Small intestine (tissue), 16 donors: Measurements from ENCODE around the gene NR1D1. TPM values are rescaled to one million over a fixed set of nuclear protein-coding genes. Genes with fewer than 3 reads are reported as not detected.
A peak's percentile ranks its signal among the peaks of the same experiment; 100 is the strongest.
"Not testable (repeated sequence)": the region's sequence is repeated elsewhere in the genome, so short reads cannot be mapped to it uniquely, and the experiment has no call there.

Source experiments
- DNase-seq, 2 donors: peaks; one replicate each; pipeline versions ENCODE4 v3.0.0 to v3.0.0-alpha.2; 2013
- FAIRE-seq: peaks from 2 replicates; lab custom pipeline; 2012; peaks lifted over from hg19 to GRCh38; lab: Jason Lieb, UNC
- H3K27ac ChIP-seq, 3 donors: one replicate each; pipeline ENCODE4 v1.5.1; 2013; ENCODE audit warnings: low read length in 2 of 3, mild to moderate bottlenecking in 2 of 3, control low read depth in 1 of 3, inconsistent platforms in 1 of 3, low read depth in 1 of 3, moderate library complexity in 1 of 3
- H3K27me3 ChIP-seq, 3 donors: one replicate each; pipeline ENCODE4 v1.6.1; 2013; ENCODE audit warnings: low read length in 3 of 3, inconsistent platforms in 1 of 3; ENCODE audit not compliant: control insufficient read depth in 3 of 3, insufficient read depth in 3 of 3
- H3K36me3 ChIP-seq, 3 donors: one replicate each; pipeline ENCODE4 v1.6.1; 2013; ENCODE audit warnings: low read length in 3 of 3, inconsistent platforms in 1 of 3, low read depth in 1 of 3, mild to moderate bottlenecking in 1 of 3, moderate library complexity in 1 of 3; ENCODE audit not compliant: control insufficient read depth in 3 of 3, insufficient read depth in 2 of 3
- H3K4me1 ChIP-seq, 3 donors: one replicate each; pipeline ENCODE4 v1.6.1; 2013; ENCODE audit warnings: low read length in 2 of 3, inconsistent platforms in 1 of 3, low read depth in 1 of 3, mild to moderate bottlenecking in 1 of 3, moderate library complexity in 1 of 3; ENCODE audit not compliant: control insufficient read depth in 3 of 3, insufficient read depth in 2 of 3
- H3K4me3 ChIP-seq, 3 donors: one replicate each; pipeline ENCODE4 v1.5.1; 2013; ENCODE audit warnings: low read length in 3 of 3, control low read depth in 1 of 3, inconsistent platforms in 1 of 3, low read depth in 1 of 3, mild to moderate bottlenecking in 1 of 3, moderate library complexity in 1 of 3
- H3K9me3 ChIP-seq, 2 donors: one replicate each; pipeline ENCODE4 v1.6.1; 2013; ENCODE audit warnings: low read depth in 1 of 2, low read length in 1 of 2; ENCODE audit not compliant: control insufficient read depth in 2 of 2, insufficient read depth in 1 of 2
- WGBS, 3 donors: extraction: QIAGEN DNeasy Blood & Tissue Kit; methylation state at CpG; one replicate each; pipeline ENCODE4 v1.1.7; 2013; 5-methylcytosine and 5-hydroxymethylcytosine counted together
- long read RNA-seq, 10 donors: transcript quantifications; one replicate each; lab custom pipeline, GENCODE V29; 2026
- polyA plus RNA-seq, 4 donors: library from polyadenylated mRNA; stranded (reverse) in 3 of 4; unstranded in 1 of 4; fragments of 200-250 nt in 3 of 4; fragments of 120-200 nt in 1 of 4; gene quantifications; one replicate each; pipeline versions ENCODE4 v1.2.1 to v1.2.3, GENCODE V29; 2013
- donor health status: healthy with polysubstance abuse.
- donor health status: control.
- donor health status: control.
- donor health status: Bipolar disorder and iron deficiency.
- donor health status: healthy.

NR1D1 gene
- polyA plus RNA-seq, result 10 to 100 TPM in 2 of 4 donors, 1 to 10 TPM in 2; 2.7 to 25.1 (median 12.1) TPM
- long read RNA-seq, donor 1, result 0 reads
- long read RNA-seq, donor 2, partial matches to known transcripts, result 23 of 23 reads
- long read RNA-seq, donor 2, other reads (novel, unspliced or antisense), result 0 of 23 reads
- long read RNA-seq, donor 3, result 0 reads
- long read RNA-seq, donor 4, result 0 reads
- long read RNA-seq, donor 5, result 0 reads
- long read RNA-seq, donor 6, result 0 reads
- long read RNA-seq, donor 7, result 0 reads
- long read RNA-seq, donor 8, partial matches to known transcripts, result 7 of 7 reads
- long read RNA-seq, donor 8, other reads (novel, unspliced or antisense), result 0 of 7 reads
- long read RNA-seq, donor 9, partial matches to known transcripts, result 7 of 7 reads
- long read RNA-seq, donor 9, other reads (novel, unspliced or antisense), result 0 of 7 reads
- long read RNA-seq, donor 10, partial matches to known transcripts, result 0 of 2 reads
- long read RNA-seq, donor 10, other reads (novel, unspliced or antisense), result 0 of 2 reads

DNA sequence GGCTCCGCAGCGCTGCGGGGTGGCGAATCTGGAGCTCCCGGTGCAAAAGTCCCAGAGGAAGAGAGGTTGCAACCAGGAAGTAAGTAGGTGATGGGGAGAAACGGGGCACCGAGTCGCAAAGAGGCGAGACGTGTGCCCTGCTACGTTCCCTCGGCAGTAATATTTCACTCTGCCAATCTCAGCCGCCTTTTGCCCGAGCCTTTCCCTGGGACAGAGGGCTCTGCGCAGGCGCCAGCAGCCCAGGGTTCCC, at the start of gene NR1D1:
Gene NR1D1 (minus strand): TSS at position 171 of the 250 bp plus-strand sequence. CDS start 495 bp downstream, outside the sequence.
- peaks cover 0 to 22% (median 8%) of the 10 kb centered on the region in 3 donors for H3K36me3 ChIP-seq
- no peaks in the 10 kb centered on the region for H3K27me3 ChIP-seq
- peak within 1 kb of the TSS; percentile 62 to 68 (median 66) for H3K4me3 ChIP-seq
- WGBS, 3 donors, result 0 to 1% (median 0%) methylated on average over 16 of the region's 16 CpGs
- no peaks in the 10 kb centered on the region for H3K9me3 ChIP-seq
- DNase-seq, result no peak
- no peak for FAIRE-seq
- peaks cover 11 to 82% (median 24%) of the 10 kb centered on the region in 3 donors for H3K4me1 ChIP-seq
- H3K27ac ChIP-seq, result peak within 1 kb of the TSS; percentile 86 to 96 (median 96)

DNA sequence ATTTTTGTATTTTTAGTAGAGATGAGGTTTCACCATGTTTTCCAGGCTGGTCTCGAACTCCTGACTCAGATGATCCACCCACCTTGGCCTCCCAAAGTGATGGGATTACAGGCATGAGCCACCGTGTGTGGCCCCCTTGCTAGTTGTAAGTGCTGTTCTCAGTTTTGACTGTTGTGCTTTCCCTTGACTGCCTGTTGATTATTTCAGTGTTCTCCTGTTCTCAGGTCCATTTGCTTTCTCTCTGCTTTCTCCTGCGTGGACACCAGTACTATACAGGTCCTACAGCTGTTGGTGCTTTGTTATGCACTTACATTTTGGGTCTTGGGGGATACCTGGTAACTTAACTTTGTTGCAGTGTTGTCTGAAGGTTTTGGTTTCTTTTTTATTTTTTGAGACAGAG, 48.1 kb upstream of the NR1D1 start:
- no peak overlapping the region for H3K27ac ChIP-seq
- DNase-seq (no peak), FAIRE-seq (no peak)
- no peak overlapping the region for H3K4me3 ChIP-seq
- peaks cover 0 to 61% (median 5%) of the 10 kb centered on the region in 3 donors for H3K36me3 ChIP-seq
- no peaks in the 10 kb centered on the region for H3K27me3 ChIP-seq
- WGBS, 3 donors, result 85 to 88% (median 88%) methylated on average over 3 of the region's 3 CpGs
- no peaks in the 10 kb centered on the region for H3K9me3 ChIP-seq
- no peaks in the 10 kb centered on the region for H3K4me1 ChIP-seq

DNA sequence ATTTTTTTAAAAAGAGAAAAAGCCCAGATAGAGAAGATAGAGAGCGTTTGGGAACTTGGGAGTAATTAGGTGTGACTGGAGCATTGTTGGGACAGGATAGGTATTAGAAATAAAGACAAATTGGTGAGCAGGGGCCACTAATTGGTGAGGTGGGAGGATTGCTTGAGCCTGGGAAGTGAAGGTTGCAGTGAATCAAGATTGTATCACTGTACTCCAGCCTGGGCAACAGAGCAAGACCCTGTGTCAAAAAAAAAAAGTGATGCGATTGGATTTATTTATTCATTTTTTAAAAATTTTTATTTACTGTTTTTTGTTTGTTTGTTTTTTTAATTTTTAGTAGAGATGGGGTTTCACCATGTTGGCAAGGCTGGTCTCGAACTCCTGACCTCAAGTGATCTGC, 45.1 kb upstream of the NR1D1 start:
- DNase-seq (no peak), FAIRE-seq (no peak)
- H3K9me3 ChIP-seq, result no peaks in the 10 kb centered on the region
- H3K27ac ChIP-seq, result no peak overlapping the region
- peaks cover 0 to 56% (median 5%) of the 10 kb centered on the region in 3 donors for H3K36me3 ChIP-seq
- H3K4me3 ChIP-seq, result no peak overlapping the region
- 92 to 98% (median 94%) methylated on average over 3 of the region's 3 CpGs for WGBS, 3 donors
- peaks cover 0 to 4% (median 3%) of the 10 kb centered on the region in 3 donors for H3K4me1 ChIP-seq
- H3K27me3 ChIP-seq, result no peaks in the 10 kb centered on the region

DNA sequence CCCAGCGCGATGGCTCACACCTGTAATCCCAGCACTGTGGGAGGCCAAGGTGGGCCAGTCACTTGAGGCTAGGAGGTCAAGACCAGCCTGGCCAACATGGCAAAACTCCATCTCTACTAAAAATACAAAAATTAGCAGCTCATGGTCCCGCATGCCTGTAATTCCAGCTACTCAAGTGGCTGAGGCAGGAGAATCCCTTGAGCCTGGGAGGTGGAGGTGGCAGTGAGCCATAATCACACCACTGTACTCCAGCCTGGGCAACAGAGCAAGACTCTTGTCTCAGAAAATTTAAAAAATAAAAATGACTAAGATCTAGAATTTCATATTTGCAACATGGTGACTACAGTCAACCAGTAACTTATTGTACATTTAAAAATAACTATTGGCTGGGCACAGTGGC, 42.8 kb upstream of the NR1D1 start:
- 95 to 96% (median 96%) methylated on average over 3 of the region's 3 CpGs for WGBS, 3 donors
- H3K36me3 ChIP-seq, result peaks cover 0 to 45% (median 0%) of the 10 kb centered on the region in 3 donors
- DNase-seq, result not testable (repeated sequence)

GRCh38 chr17:40139566-40140058, 39.2 kb upstream of the NR1D1 start:
- Histone ChIP-seq H3K9me3 (no peaks in the 10 kb centered on the region), H3K4me3 (peak overlapping the region; percentile 30 to 65 (median 56)), H3K4me1 (peaks cover 0 to 17% (median 4%) of the 10 kb centered on the region in 3 donors), H3K36me3 (peaks cover 2 to 40% (median 2%) of the 10 kb centered on the region in 3 donors), H3K27me3 (no peaks in the 10 kb centered on the region), H3K27ac (peak overlapping the region; percentile 89 to 94 (median 93))
- no peak for DNase-seq
- WGBS, 3 donors, result 7 to 13% (median 9%) methylated on average over 14 of the region's 14 CpGs
- FAIRE-seq, result no peak

More for the DNA sequence above, 42.8 kb upstream of the NR1D1 start:
- H3K27ac ChIP-seq, H3K4me3 ChIP-seq, H3K9me3 ChIP-seq, FAIRE-seq, H3K27me3 ChIP-seq: not testable (repeated sequence)
- H3K4me1 ChIP-seq, result peaks cover 0 to 12% (median 4%) of the 10 kb centered on the region in 3 donors

DNA sequence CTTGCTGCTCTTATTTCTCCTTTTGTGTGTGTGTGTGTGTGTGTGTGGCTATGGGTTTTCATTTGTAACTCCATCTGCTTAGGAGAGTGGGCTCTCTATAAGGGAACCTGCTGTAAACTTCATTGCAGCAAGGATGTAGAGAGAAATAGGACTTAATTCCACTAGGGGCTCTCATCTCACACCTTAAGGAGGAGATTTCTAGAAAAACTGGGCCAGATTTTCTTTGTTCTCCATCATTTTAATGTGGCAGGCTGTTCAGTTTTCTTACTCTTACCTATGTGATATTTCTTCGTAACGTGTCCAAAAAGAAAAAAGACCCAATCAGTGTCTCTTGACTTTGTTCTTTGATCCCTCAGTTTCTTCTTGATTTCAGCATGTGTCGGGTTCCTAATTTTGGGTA, 35.4 kb upstream of the NR1D1 start:
- Histone ChIP-seq H3K4me3 (no peak overlapping the region), H3K27ac (no peak overlapping the region), H3K27me3 (no peaks in the 10 kb centered on the region), H3K36me3 (peaks cover 7 to 30% (median 18%) of the 10 kb centered on the region in 3 donors), H3K9me3 (no peaks in the 10 kb centered on the region), H3K4me1 (peaks cover 0 to 30% (median 0%) of the 10 kb centered on the region in 3 donors)
- FAIRE-seq, result no peak
- no peak for DNase-seq
- WGBS, 3 donors, result 93 to 100% (median 94%) methylated on average over 3 of the region's 3 CpGs

DNA sequence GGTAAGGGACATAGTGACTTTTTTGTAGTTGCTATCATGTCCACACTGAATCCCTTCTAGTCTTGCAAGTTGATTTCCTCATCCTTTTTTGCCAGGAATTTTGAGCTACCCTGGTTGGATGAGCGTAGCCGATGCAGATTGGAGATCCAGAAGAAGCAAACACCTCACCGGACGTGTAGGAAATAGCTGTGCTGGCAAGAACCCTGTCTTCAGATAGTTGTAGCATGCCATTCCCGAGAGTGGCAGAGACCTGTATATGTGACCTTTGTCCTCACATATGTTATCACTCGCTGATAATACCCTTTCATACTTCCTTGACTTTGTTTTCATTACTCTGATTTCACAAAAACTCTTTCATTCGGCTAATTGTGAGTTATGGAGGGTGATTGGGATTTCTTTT, 33.8 kb upstream of the NR1D1 start:
- Histone ChIP-seq H3K36me3 (peaks cover 8 to 44% (median 24%) of the 10 kb centered on the region in 3 donors), H3K27ac (peak overlapping the region; percentile 72 to 82 (median 72)), H3K4me1 (peaks cover 0 to 25% (median 0%) of the 10 kb centered on the region in 3 donors), H3K4me3 (no peak overlapping the region), H3K27me3 (no peaks in the 10 kb centered on the region), H3K9me3 (no peaks in the 10 kb centered on the region)
- WGBS, 3 donors, result 13 to 65% (median 52%) methylated on average over 7 of the region's 7 CpGs
- FAIRE-seq (no peak), DNase-seq (peak; percentile 79 to 91)

DNA sequence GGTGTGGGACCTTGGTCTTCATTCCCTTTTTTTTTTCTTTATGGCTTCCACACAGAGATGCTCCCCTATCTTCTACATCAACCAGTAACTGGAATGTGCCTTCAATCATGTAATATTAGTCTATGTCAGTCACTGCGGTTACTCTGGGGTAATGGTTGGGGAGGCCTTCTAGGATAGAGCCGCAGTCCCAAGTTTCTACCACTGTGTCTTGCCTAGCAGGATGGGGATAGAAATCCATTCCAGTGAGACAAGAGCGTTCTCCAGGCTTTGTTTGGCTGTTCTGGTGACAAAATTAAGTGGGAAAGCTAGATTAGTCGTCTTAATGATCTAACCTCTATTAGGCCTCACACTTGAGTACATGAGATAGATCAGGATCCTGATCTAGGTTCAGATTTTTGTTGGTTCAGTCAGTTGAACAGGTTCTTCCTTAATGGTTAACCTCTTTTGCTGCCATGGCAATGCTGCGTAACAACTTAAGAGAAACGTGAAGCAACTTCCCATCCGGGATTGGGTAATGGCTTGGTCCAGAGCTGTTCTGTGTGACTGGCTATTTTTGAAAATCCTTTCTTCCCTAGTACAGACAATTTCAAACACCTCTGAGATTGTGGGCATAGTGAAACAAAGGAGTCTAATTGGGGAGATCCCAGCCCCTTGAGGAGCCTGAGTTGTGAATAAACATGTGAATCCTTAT, 30.1 kb upstream of the NR1D1 start:
- Histone ChIP-seq H3K4me1 (peaks cover 0 to 21% (median 0%) of the 10 kb centered on the region in 3 donors), H3K4me3 (no peak overlapping the region), H3K27me3 (no peaks in the 10 kb centered on the region), H3K27ac (peak overlapping the region in 1 of 3 donors; percentile 64), H3K36me3 (peaks cover 14 to 55% (median 31%) of the 10 kb centered on the region in 3 donors), H3K9me3 (no peaks in the 10 kb centered on the region)
- DNase-seq (peak in 1 of 2 donors; percentile 27), FAIRE-seq (no peak)
- 83 to 87% (median 86%) methylated on average over 7 of the region's 7 CpGs for WGBS, 3 donors
